Measurements from ENCODE around the gene GPR146.

GRCh38 chr7:1032536-1033181 lies 11.7 kb upstream of the GPR146 start:
- TF ChIP-seq POLR2A (IDR thresholded peaks at IDR 0.05; ENCODE audit: low read depth) = no peak
- no peak for TF ChIP-seq CTCF (IDR thresholded peaks at IDR 0.05)
- TF ChIP-seq POLR2AphosphoS5 (IDR thresholded peaks at IDR 0.05) = no peak
- TF ChIP-seq EP300 (IDR thresholded peaks at IDR 0.05) = no peak

Data from esophagus muscularis mucosa (tissue), 4 donors.